GM21381 (cell line): ENCODE measurements around the gene MFAP3.
"Not testable (repeated sequence)": the region's sequence is repeated elsewhere in the genome, so short reads cannot be mapped to it uniquely, and the experiment has no call there.

Experiments
- ATAC-seq: cut with Tn5 transposase; IDR thresholded peaks from one replicate; pipeline ENCODE4 v1.9.1; 2021; ENCODE audit warnings: mild to moderate bottlenecking, moderate library complexity; ENCODE audit not compliant: unreplicated experiment

MFAP3 gene

GRCh38 chr5:154038707-154039457 is at the start of gene MFAP3, which contains the start of gene FAM114A2:
Gene MFAP3, plus strand, starts transcription at chr5:154038967. Its CDS starts 10,756 bp downstream, at chr5:154049723.
Gene FAM114A2, minus strand, starts transcription at chr5:154038910. Its CDS starts 3,957 bp downstream, at chr5:154034953.
- peak; percentile 98 for ATAC-seq

GRCh38 chr5:153991168-153991567 is 47.6 kb upstream of the MFAP3 start:
- ATAC-seq: no peak

- no peak for ATAC-seq
Measured at GRCh38 chr5:153998010-153998409, 40.8 kb upstream of the MFAP3 start.

GRCh38 chr5:153998768-153999167 is 40.0 kb upstream of the MFAP3 start:
- ATAC-seq: no peak

GRCh38 chr5:153999995-154000394 is 38.8 kb upstream of the MFAP3 start:
- ATAC-seq: no peak

- no peak for ATAC-seq
Measured at GRCh38 chr5:154000703-154001102, 38.1 kb upstream of the MFAP3 start.

- ATAC-seq: no peak
Measured at GRCh38 chr5:154002093-154002492, 36.7 kb upstream of the MFAP3 start.

GRCh38 chr5:154002511-154003020 is 36.2 kb upstream of the MFAP3 start:
- ATAC-seq: no peak

GRCh38 chr5:154005648-154006047 is 33.1 kb upstream of the MFAP3 start:
- ATAC-seq: no peak

- no peak for ATAC-seq
Measured at GRCh38 chr5:154010660-154011059, 28.1 kb upstream of the MFAP3 start.

GRCh38 chr5:154015071-154015693 is 23.6 kb upstream of the MFAP3 start:
- no peak for ATAC-seq

GRCh38 chr5:154018919-154019318 is 19.8 kb upstream of the MFAP3 start:
- not testable (repeated sequence) for ATAC-seq

GRCh38 chr5:154025951-154026350 is 12.8 kb upstream of the MFAP3 start:
- ATAC-seq: no peak

GRCh38 chr5:154031937-154032489 is 6.8 kb upstream of the MFAP3 start:
- no peak for ATAC-seq

GRCh38 chr5:154034944-154035343 is 3.8 kb upstream of the MFAP3 start:
- ATAC-seq: no peak

GRCh38 chr5:154038261-154038706 is 483 bp upstream of the MFAP3 start:
- peak; percentile 56 for ATAC-seq

- no peak for ATAC-seq
Measured at GRCh38 chr5:154039458-154039829, 677 bp downstream of the MFAP3 start.

GRCh38 chr5:154042766-154043165 is 4.0 kb downstream of the MFAP3 start:
- no peak for ATAC-seq

- no peak for ATAC-seq
Measured at GRCh38 chr5:154044099-154044498, 5.3 kb downstream of the MFAP3 start.

GRCh38 chr5:154044581-154044980 is 5.8 kb downstream of the MFAP3 start:
- ATAC-seq: no peak

GRCh38 chr5:154046486-154046885 is 7.7 kb downstream of the MFAP3 start:
- no peak for ATAC-seq

- ATAC-seq: no peak
Measured at GRCh38 chr5:154047324-154047723, 8.6 kb downstream of the MFAP3 start.
